ENCODE data around the gene SORCS2.

DNA sequence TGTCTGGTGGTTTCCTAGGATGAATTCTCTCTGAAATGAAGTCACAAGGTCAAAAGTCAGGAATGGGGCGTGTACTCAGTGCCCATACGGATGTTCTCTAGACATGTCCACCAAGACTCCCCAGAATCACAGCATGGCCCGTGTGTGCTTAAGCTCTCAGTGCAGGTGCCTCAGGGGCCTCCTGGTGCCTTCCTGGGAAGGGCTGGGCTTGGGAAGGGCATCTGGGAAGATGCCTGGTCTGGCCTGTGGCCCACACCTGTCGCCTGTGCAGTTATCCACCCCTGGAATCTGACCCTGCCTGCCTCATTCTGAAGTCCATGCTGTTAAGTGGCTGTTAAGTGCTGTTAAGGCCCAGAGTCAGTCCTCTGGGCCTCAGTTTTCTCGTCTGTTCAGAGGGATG is 31.2 kb downstream of the SORCS2 start:
- TF ChIP-seq POLR2A (IDR thresholded peaks at IDR 0.05) (no peak), CTCF (IDR thresholded peaks at IDR 0.05) (no peak)

All from uterus (tissue), 2 donors.